Right lobe of liver (tissue), 6 donors: ENCODE measurements around the gene SLC25A15. TPM values are rescaled to one million over a fixed set of nuclear protein-coding genes. Genes with fewer than 3 reads are reported as not detected.

Source experiments
- ATAC-seq, 4 donors: fragments of 200-7000 bp; cut with Tn5 transposase; one replicate each; pipeline ENCODE4 v1.9.1; 2020; ENCODE audit warnings: mild to moderate bottlenecking in 4 of 4, moderate library complexity in 4 of 4
- DNase-seq, 3 donors: peaks; one replicate each; pipeline ENCODE4 v3.0.0-alpha.2; 2020
- H3K27ac ChIP-seq, 3 donors: fragments of 200-600 bp; one replicate each; pipeline ENCODE4 v1.8.0; 2022
- H3K27me3 ChIP-seq, 2 donors: fragments of 200-600 bp; one replicate each; pipeline ENCODE4 v1.8.0; 2022
- H3K36me3 ChIP-seq, 4 donors: fragments of 200-600 bp; sonication (generic) in 1 of 4; one replicate each; pipeline versions ENCODE4 v1.5.1 to v1.8.0; 2017 to 2022; ENCODE audit warnings: control low read depth in 1 of 4
- H3K4me1 ChIP-seq, 4 donors: fragments of 200-600 bp; sonication (generic) in 1 of 4; one replicate each; pipeline versions ENCODE4 v1.5.1 to v1.8.0; 2017 to 2022; ENCODE audit warnings: control low read depth in 1 of 4
- H3K4me3 ChIP-seq, 3 donors: fragments of 200-600 bp; one replicate each; pipeline ENCODE4 v1.8.0; 2022
- H3K9me3 ChIP-seq, 4 donors: fragments of 200-600 bp; sonication (generic) in 1 of 4; one replicate each; pipeline versions ENCODE4 v1.5.1 to v1.8.0; 2017 to 2022; ENCODE audit warnings: control low read depth in 1 of 4
- POLR2A ChIP-seq: fragments of 450-650 bp; IDR thresholded peaks from one replicate; pipeline ENCODE4 v1.6.1; 2017; ENCODE audit warnings: antibody characterized with exemption, mild to moderate bottlenecking
- WGBS: methylation state at CpG from one replicate; pipeline ENCODE4 v1.1.6; 2018; ENCODE audit warnings: low coverage, low lambda C conversion rate; ENCODE audit not compliant: insufficient coverage; ENCODE audit errors: missing lambda C conversion rate; 5-methylcytosine and 5-hydroxymethylcytosine counted together
- intact Hi-C, 2 donors: fragments of 100-400 bp; cut with DNase I; formaldehyde crosslinking; loops; one replicate each; pipeline versions ENCODE4 v1.11.2 to v1.14.1; 2022
- long read RNA-seq: library from polyadenylated mRNA; unstranded; transcript quantifications from one replicate; pipeline ENCODE4 v2.0.0, GENCODE V29; 2019
- total RNA-seq, 6 experiments: library from RNA; depleted of rRNA in 2 of 6; stranded (reverse); fragments of >200 nt in 2 of 6; fragmentation: NEBNext Ultra II Directional in 3 of 6; extraction: Animal tissue kit (Norgen Biotek cat#: 25700) in 3 of 6; gene quantifications; one replicate each; pipeline versions ENCODE4 v1.1.0 to v1.2.4, GENCODE V29; 2016 to 2023
- TF ChIP-seq, protein P1 (sequence below), 4 donors: fragments of 200-600 bp in 3 of 4; fragments of 450-650 bp in 1 of 4; IDR thresholded peaks; one replicate each; pipeline versions ENCODE4 v1.5.1 to v1.8.0; 2016 to 2022; ENCODE audit warnings: antibody characterized with exemption in 4 of 4, mild to moderate bottlenecking in 2 of 4
- donor health status: DM: no; HTN: yes; CAD: no.
- donor health status: DM: no; HTN: no; CAD: no.
- donor health status: DM: no; HTN: no; CAD: no.
- donor health status: DM: no; HTN: yes; CAD: no.
- donor health status: DM: no; HTN: yes; CAD: no.

Gene SLC25A15
- 100 to 1,000 TPM in 1 of 6 experiments, 10 to 100 TPM in 5; 28.0 to 168 (median 79.9) TPM for total RNA-seq
- long read RNA-seq, partial matches to known transcripts: 1 of 2 reads
- long read RNA-seq, other reads (novel, unspliced or antisense): 0 of 2 reads

DNA sequence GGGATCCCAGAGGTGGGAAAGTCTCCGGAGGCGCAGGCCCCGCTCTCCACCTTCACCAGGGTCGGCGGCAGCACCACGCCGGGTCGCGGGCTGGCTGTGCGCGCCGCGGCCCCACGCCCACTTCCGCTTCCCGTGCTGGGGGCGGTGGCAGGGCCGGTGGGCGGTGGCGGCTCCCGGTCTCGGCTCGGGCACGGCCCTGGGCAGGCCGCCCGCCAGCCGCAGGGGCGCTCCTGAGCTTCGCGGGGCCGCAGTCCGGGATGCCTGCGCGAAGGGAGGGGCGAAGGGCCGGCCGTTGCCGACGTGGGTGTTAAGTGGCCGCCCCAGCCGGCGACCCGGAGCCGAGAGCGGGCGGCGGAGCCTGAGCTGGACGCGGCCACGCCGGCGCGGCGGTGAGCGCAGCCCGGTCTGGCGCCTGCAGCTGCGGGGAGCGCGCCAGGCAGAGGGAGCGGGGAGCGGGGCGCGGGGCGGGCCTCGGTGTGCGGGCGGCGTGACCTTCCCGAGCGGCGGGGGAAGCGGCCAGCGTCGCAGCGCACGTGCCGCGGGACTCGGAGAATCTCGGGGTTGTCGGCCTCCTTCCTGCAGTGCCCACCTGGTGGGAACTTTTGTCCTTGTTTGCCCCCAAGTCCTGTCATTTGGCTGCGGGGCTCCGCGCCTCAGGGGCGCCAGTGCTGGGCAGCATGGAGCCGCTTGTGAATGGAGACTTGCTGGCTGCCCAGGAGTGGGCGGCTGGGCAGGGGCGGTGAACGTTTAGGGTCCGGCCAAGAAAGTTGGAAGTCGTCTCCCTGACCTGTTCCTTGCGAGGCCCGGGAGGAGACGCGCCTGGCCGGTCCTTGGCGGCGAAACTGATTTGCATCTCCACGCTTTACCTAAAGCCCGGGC, at the start of gene SLC25A15:
SLC25A15 (plus strand) TSS at position 337 of the 879 bp plus-strand sequence. CDS start 3,616 bp downstream, outside the sequence.
- no peaks in the 10 kb centered on the region for H3K9me3 ChIP-seq
- peak; percentile 68 to 85 (median 74) for ATAC-seq
- peaks cover 0 to 52% (median 20%) of the 10 kb centered on the region in 4 donors for H3K4me1 ChIP-seq
- DNase-seq: peak; percentile 91 to 93 (median 92)
- peaks cover 0 to 10% (median 0%) of the 10 kb centered on the region in 4 donors for H3K36me3 ChIP-seq
- peak within 1 kb of the TSS; percentile 94 to 100 (median 100) for H3K27ac ChIP-seq
- TF ChIP-seq POLR2A: peak; percentile 98
- TF ChIP-seq, protein P1, sequence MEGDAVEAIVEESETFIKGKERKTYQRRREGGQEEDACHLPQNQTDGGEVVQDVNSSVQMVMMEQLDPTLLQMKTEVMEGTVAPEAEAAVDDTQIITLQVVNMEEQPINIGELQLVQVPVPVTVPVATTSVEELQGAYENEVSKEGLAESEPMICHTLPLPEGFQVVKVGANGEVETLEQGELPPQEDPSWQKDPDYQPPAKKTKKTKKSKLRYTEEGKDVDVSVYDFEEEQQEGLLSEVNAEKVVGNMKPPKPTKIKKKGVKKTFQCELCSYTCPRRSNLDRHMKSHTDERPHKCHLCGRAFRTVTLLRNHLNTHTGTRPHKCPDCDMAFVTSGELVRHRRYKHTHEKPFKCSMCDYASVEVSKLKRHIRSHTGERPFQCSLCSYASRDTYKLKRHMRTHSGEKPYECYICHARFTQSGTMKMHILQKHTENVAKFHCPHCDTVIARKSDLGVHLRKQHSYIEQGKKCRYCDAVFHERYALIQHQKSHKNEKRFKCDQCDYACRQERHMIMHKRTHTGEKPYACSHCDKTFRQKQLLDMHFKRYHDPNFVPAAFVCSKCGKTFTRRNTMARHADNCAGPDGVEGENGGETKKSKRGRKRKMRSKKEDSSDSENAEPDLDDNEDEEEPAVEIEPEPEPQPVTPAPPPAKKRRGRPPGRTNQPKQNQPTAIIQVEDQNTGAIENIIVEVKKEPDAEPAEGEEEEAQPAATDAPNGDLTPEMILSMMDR (IDR thresholded peaks at IDR 0.05): peak; percentile 21 to 48 (median 36)
- H3K4me3 ChIP-seq: peak within 1 kb of the TSS; percentile 64 to 69 (median 66)
- intact Hi-C loops: no loop called here
- WGBS: no CpG with 5 or more reads among the region's 101 CpGs
- H3K27me3 ChIP-seq: no peaks in the 10 kb centered on the region

DNA sequence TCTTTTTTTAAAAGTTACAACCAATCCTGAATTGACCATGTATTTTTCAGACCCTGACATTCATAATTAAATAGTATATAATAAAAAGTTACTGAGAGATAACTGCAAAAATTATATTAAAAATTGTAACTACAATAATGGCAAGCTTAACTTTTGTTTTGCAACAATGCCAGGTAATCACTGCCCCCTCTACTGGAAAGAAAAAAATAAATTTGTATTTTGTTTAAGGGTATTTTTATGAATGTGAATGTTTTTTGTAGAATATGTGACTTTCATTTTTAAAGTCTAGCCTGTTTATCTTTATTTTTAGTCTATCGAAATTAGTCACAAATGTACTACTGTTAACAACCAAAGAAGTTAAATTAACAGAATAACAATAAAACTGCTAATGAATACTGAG, 40.1 kb upstream of the SLC25A15 start:
- ATAC-seq: no peak
- H3K36me3 ChIP-seq: peaks cover 0 to 43% (median 2%) of the 10 kb centered on the region in 4 donors
- WGBS: 92% methylated on average over 1 of the region's 1 CpG
- no peaks in the 10 kb centered on the region for H3K27me3 ChIP-seq
- DNase-seq: no peak
- no peak overlapping the region for H3K4me3 ChIP-seq
- TF ChIP-seq, protein P1 (IDR thresholded peaks at IDR 0.05): peak in 3 of 4 donors; percentile 21 to 31 (median 29)
- TF ChIP-seq POLR2A: no peak
- H3K4me1 ChIP-seq: no peaks in the 10 kb centered on the region
- H3K9me3 ChIP-seq: no peaks in the 10 kb centered on the region
- intact Hi-C loops: no loop called here
- no peak overlapping the region for H3K27ac ChIP-seq

DNA sequence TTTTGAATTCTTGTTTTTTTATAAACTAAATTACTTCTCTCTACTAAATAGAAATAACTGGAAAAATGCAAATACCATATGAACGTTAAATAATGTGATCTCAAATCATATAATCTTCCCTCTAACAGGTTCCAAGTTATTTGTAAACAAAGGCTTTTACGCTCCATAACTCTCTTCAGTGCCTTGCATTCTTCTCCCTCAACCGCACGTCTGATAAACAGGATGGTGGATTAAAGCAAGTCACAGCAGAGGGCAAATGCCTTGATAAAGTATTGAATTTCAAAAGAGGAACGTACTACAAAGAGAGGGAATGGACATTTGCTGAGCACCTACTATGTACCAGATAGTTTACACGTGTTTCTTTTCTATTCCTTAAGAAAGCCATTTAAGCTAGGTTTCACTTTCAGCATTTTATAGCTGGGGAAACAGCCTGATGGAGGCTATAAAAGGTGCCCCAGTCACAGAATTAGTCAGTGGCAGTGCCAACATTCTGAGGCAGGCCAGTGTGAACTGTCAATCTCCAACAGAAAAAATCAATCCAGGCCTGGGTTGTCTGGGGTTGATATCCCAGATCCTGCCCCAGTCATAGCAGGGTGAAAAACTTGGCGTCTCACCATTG, 34.2 kb upstream of the SLC25A15 start:
- Histone ChIP-seq H3K4me3 (no peak overlapping the region), H3K4me1 (peaks cover 0 to 9% (median 0%) of the 10 kb centered on the region in 4 donors), H3K9me3 (no peaks in the 10 kb centered on the region), H3K36me3 (peaks cover 0 to 38% (median 5%) of the 10 kb centered on the region in 4 donors), H3K27ac (peak overlapping the region in 1 of 3 donors; percentile 29), H3K27me3 (no peaks in the 10 kb centered on the region)
- DNase-seq (no peak), ATAC-seq (peak; percentile 76 to 98 (median 92))
- TF ChIP-seq, protein P1 (IDR thresholded peaks at IDR 0.05): no peak
- TF ChIP-seq POLR2A: no peak
- intact Hi-C loops: no loop called here
- WGBS: 38% methylated on average over 7 of the region's 7 CpGs

DNA sequence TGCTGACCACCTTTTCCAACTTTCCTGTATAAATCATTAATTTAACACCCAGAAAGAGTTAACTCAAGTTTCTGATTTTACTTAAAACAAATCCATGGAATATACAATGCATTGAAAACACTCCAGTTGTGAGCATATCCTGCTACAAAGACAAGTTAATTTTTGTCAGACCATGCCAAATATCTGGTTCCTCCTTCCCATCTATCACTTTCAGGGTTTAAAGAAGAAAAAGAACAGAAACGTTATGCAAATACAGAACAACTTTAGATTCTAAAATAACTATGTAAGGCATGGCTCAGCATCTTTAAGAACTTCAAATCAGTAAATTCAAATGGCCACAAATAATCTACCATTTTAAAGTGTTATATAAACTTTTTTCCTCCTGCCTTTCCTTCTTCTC, 33.4 kb upstream of the SLC25A15 start:
- intact Hi-C loops: no loop called here
- peak overlapping the region in 1 of 3 donors; percentile 29 for H3K27ac ChIP-seq
- no peak for ATAC-seq
- H3K36me3 ChIP-seq: peaks cover 0 to 38% (median 5%) of the 10 kb centered on the region in 4 donors
- no peaks in the 10 kb centered on the region for H3K27me3 ChIP-seq
- 39% methylated on average over 1 of the region's 1 CpG for WGBS
- no peak for TF ChIP-seq POLR2A
- TF ChIP-seq, protein P1 (IDR thresholded peaks at IDR 0.05): no peak
- no peak overlapping the region for H3K4me3 ChIP-seq
- H3K9me3 ChIP-seq: no peaks in the 10 kb centered on the region
- peaks cover 0 to 9% (median 0%) of the 10 kb centered on the region in 4 donors for H3K4me1 ChIP-seq
- DNase-seq: no peak
